Measurements from ENCODE around the gene MDK.
A peak's percentile ranks its signal among the peaks of the same experiment; 100 is the strongest.

The MDK gene

GRCh38 chr11:46342239-46342638, 39.2 kb upstream of the MDK start:
- Histone ChIP-seq H3K36me3 (ENCODE audit: insufficient read depth, low read length) (no peaks in the 10 kb centered on the region), H3K9me3 (ENCODE audit: control insufficient read depth, insufficient read depth, low read length) (no peaks in the 10 kb centered on the region), H3K9ac (ENCODE audit: low read depth, low read length) (no peak overlapping the region), H3K4me1 (ENCODE audit: insufficient read depth, low read length) (peaks cover 73% of the 10 kb centered on the region)

- peaks cover 69% of the 10 kb centered on the region for H3K4me1 ChIP-seq (ENCODE audit: insufficient read depth, low read length)
- H3K36me3 ChIP-seq (ENCODE audit: insufficient read depth, low read length), result no peaks in the 10 kb centered on the region
- H3K9ac ChIP-seq (ENCODE audit: low read depth, low read length), result no peak overlapping the region
- no peaks in the 10 kb centered on the region for H3K9me3 ChIP-seq (ENCODE audit: control insufficient read depth, insufficient read depth, low read length)
Measured at GRCh38 chr11:46343520-46343919, 37.9 kb upstream of the MDK start.

DNA sequence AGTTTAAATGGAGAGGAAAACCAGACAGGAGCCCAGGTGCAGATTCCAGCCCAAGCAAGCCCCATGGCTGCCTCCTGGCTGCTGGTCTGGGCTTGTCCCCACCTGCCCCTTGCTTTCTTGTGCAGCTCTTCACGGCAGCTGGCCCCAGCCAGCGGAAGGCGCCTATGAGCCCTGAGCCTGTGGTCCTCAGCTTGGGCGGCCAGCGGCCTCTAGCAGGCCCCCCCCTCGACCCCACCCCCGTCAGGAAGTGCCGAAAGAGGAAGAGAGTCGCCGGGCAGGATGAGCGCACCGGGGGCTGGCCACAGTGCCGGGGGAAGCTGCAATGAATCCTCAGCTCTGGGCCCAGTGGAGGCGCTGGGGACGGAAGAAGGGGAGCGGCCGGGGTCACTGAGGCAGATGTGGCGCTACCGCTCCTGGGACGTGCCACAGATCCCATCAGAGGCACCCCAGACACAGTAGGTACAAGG, 36.3 kb upstream of the MDK start:
- H3K9me3 ChIP-seq (ENCODE audit: control insufficient read depth, insufficient read depth, low read length), result no peaks in the 10 kb centered on the region
- peaks cover 65% of the 10 kb centered on the region for H3K4me1 ChIP-seq (ENCODE audit: insufficient read depth, low read length)
- H3K9ac ChIP-seq (ENCODE audit: low read depth, low read length), result peak overlapping the region; percentile 50
- no peaks in the 10 kb centered on the region for H3K36me3 ChIP-seq (ENCODE audit: insufficient read depth, low read length)

GRCh38 chr11:46345881-46346484, 35.5 kb upstream of the MDK start:
- Histone ChIP-seq H3K9me3 (ENCODE audit: control insufficient read depth, insufficient read depth, low read length) (no peaks in the 10 kb centered on the region), H3K9ac (ENCODE audit: low read depth, low read length) (peak overlapping the region; percentile 50), H3K36me3 (ENCODE audit: insufficient read depth, low read length) (no peaks in the 10 kb centered on the region), H3K4me1 (ENCODE audit: insufficient read depth, low read length) (peaks cover 59% of the 10 kb centered on the region)

GRCh38 chr11:46346886-46347636, 34.4 kb upstream of the MDK start, which contains the start of gene DGKZ:
Gene DGKZ (plus strand): TSS chr11:46347463. CDS start chr11:46347660, 197 bp downstream.
- no peaks in the 10 kb centered on the region for H3K36me3 ChIP-seq (ENCODE audit: insufficient read depth, low read length)
- H3K4me1 ChIP-seq (ENCODE audit: insufficient read depth, low read length), result peaks cover 55% of the 10 kb centered on the region
- H3K9me3 ChIP-seq (ENCODE audit: control insufficient read depth, insufficient read depth, low read length), result no peaks in the 10 kb centered on the region
- peak within 1 kb of the TSS; percentile 56 for H3K9ac ChIP-seq (ENCODE audit: low read depth, low read length)

DNA sequence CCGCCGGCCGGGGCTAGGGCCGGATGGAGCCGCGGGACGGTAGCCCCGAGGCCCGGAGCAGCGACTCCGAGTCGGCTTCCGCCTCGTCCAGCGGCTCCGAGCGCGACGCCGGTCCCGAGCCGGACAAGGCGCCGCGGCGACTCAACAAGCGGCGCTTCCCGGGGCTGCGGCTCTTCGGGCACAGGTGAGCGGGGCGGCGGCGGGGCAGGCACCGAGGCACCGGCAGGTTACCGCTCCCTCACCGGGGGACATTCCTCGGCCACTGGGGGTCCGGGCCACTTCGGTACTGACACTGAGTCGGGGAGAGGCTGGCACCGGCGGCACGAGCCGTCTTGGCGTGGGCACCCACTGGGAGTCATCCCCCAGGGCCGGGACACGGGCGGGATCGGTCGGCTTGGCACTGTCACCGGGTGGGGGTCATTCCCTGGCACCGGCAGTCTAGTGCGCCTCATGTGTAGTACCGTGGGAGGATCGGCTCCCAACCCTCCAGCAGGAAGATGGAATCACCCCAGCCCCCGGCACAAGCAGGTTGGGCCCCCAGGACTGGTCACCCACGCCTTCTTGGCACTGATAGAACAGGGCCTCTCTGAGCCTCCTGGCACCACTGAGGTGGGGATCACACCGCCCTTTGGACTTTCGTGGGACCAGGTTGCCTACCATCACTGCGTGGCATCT, 33.7 kb upstream of the MDK start:
- Histone ChIP-seq H3K36me3 (ENCODE audit: insufficient read depth, low read length) (no peaks in the 10 kb centered on the region), H3K9me3 (ENCODE audit: control insufficient read depth, insufficient read depth, low read length) (no peaks in the 10 kb centered on the region), H3K9ac (ENCODE audit: low read depth, low read length) (peak overlapping the region; percentile 56), H3K4me1 (ENCODE audit: insufficient read depth, low read length) (peaks cover 49% of the 10 kb centered on the region)

GRCh38 chr11:46348566-46349401, 32.7 kb upstream of the MDK start:
- Histone ChIP-seq H3K4me1 (ENCODE audit: insufficient read depth, low read length) (peaks cover 46% of the 10 kb centered on the region), H3K9me3 (ENCODE audit: control insufficient read depth, insufficient read depth, low read length) (no peaks in the 10 kb centered on the region), H3K9ac (ENCODE audit: low read depth, low read length) (peak overlapping the region; percentile 56; the same call in 1 of the 2 replicates), H3K36me3 (ENCODE audit: insufficient read depth, low read length) (no peaks in the 10 kb centered on the region)

- H3K4me1 ChIP-seq (ENCODE audit: insufficient read depth, low read length), result peaks cover 37% of the 10 kb centered on the region
- H3K36me3 ChIP-seq (ENCODE audit: insufficient read depth, low read length), result no peaks in the 10 kb centered on the region
- H3K9ac ChIP-seq (ENCODE audit: low read depth, low read length), result no peak overlapping the region
- H3K9me3 ChIP-seq (ENCODE audit: control insufficient read depth, insufficient read depth, low read length), result no peaks in the 10 kb centered on the region
Measured at GRCh38 chr11:46350695-46351094, 30.8 kb upstream of the MDK start.

GRCh38 chr11:46351148-46351547, 30.3 kb upstream of the MDK start:
- peaks cover 34% of the 10 kb centered on the region for H3K4me1 ChIP-seq (ENCODE audit: insufficient read depth, low read length)
- peaks cover under 1% of the 10 kb centered on the region; the same call in 1 of the 2 replicates for H3K36me3 ChIP-seq (ENCODE audit: insufficient read depth, low read length)
- no peaks in the 10 kb centered on the region for H3K9me3 ChIP-seq (ENCODE audit: control insufficient read depth, insufficient read depth, low read length)
- H3K9ac ChIP-seq (ENCODE audit: low read depth, low read length), result no peak overlapping the region

GRCh38 chr11:46351606-46352005, 29.9 kb upstream of the MDK start:
- no peak overlapping the region for H3K9ac ChIP-seq (ENCODE audit: low read depth, low read length)
- peaks cover 3% of the 10 kb centered on the region; the same call in 1 of the 2 replicates for H3K36me3 ChIP-seq (ENCODE audit: insufficient read depth, low read length)
- H3K4me1 ChIP-seq (ENCODE audit: insufficient read depth, low read length), result peaks cover 34% of the 10 kb centered on the region

DNA sequence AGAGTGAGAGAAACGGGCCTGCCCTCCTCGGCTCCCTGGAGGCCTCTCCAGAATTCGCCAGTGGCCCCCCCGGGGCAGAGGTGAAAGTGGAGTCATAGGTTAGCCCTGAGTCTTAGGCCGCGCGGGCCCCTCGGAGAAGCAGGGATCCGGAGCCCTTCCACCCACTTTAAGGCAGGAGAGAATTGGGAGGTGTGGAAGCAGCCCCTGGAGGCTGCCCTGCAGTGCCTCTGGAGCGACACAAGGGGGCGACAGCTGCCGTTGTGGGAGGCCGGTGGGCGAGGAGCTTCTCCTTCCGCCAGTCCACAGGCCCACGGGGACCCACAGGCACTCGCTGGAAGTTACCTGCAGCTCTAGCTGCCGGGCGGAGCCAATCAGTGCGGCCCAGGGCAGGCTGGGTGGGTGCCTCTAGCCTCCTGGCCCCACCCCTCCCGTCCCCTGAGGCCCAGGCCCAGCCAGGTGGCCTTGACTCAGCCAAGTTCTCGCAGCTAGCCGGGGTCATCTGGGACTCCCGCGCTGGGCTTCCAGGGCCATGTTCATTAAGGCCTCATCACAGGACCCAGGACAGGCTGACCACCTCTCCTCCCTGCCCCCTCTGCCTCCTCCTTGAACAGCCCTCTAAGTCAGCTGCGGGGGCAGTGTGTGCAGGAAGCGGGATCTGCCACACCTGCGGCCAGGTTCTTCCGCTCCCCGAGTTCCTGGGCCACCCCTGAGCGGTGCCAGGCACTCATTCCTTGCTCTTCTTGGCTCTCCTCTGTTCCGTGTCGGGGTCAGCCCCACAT, 29.2 kb upstream of the MDK start:
- H3K9me3 ChIP-seq (ENCODE audit: control insufficient read depth, insufficient read depth, low read length), result no peaks in the 10 kb centered on the region
- no peak overlapping the region; the same call in 1 of the 2 replicates for H3K9ac ChIP-seq (ENCODE audit: low read depth, low read length)
- peaks cover 3% of the 10 kb centered on the region; the same call in 1 of the 2 replicates for H3K36me3 ChIP-seq (ENCODE audit: insufficient read depth, low read length)
- H3K4me1 ChIP-seq (ENCODE audit: insufficient read depth, low read length), result peaks cover 35% of the 10 kb centered on the region

More at GRCh38 chr11:46351606-46352005, 29.9 kb upstream of the MDK start:
- no peaks in the 10 kb centered on the region for H3K9me3 ChIP-seq (ENCODE audit: control insufficient read depth, insufficient read depth, low read length)

GRCh38 chr11:46353698-46354097, 27.8 kb upstream of the MDK start:
- Histone ChIP-seq H3K9ac (ENCODE audit: low read depth, low read length) (no peak overlapping the region), H3K36me3 (ENCODE audit: insufficient read depth, low read length) (peaks cover 3% of the 10 kb centered on the region; the same call in 1 of the 2 replicates), H3K4me1 (ENCODE audit: insufficient read depth, low read length) (peaks cover 34% of the 10 kb centered on the region), H3K9me3 (ENCODE audit: control insufficient read depth, insufficient read depth, low read length) (no peaks in the 10 kb centered on the region)

GRCh38 chr11:46356924-46357482, 24.5 kb upstream of the MDK start:
- Histone ChIP-seq H3K4me1 (ENCODE audit: insufficient read depth, low read length) (peaks cover 33% of the 10 kb centered on the region), H3K9ac (ENCODE audit: low read depth, low read length) (no peak overlapping the region), H3K36me3 (ENCODE audit: insufficient read depth, low read length) (peaks cover 3% of the 10 kb centered on the region; the same call in 1 of the 2 replicates), H3K9me3 (ENCODE audit: control insufficient read depth, insufficient read depth, low read length) (no peaks in the 10 kb centered on the region)

Measured in ES-I3 (cell line).